Measurements from ENCODE around the gene HMGCL. TPM values are rescaled to one million over a fixed set of nuclear protein-coding genes. Genes with fewer than 3 reads are reported as not detected.

The HMGCL gene
- total RNA-seq, 1 experiment from 2014 or later: 30.8 TPM

- BruUV-seq (replicated peaks): no TSS peak
- intact Hi-C loops (cut with micrococcal nuclease; ENCODE audit: unreplicated experiment): loop anchor here (10.0 kb wide), 1 partner anchor 101 kb away; the partner anchor contains the start of gene CNR2
- POLR2A ChIA-PET: no interaction called here
- H3K27ac ChIP-seq (ENCODE audit: low read length): no peak overlapping the region
- no peak for ATAC-seq
- TF ChIP-seq REST (IDR thresholded peaks at IDR 0.05; ENCODE audit: insufficient read depth in 1 of 2, low read depth in 2 of 2, low read length in 1 of 2) (no peak), TCF7L2 (IDR thresholded peaks at IDR 0.05; ENCODE audit: low read depth, low read length) (no peak), CTCF (IDR thresholded peaks at IDR 0.05) (no peak), POLR2AphosphoS5 (IDR thresholded peaks at IDR 0.05; ENCODE audit: low read depth, low read length) (no peak), SIN3A (IDR thresholded peaks at IDR 0.05; ENCODE audit: borderline replicate concordance, insufficient read depth, low read depth, low read length) (no peak)
- no peak for DNase-seq (ENCODE audit: low read depth, low spot score)
- in situ Hi-C loops (cut with HindIII; ENCODE audit: low pct_unique_long_range_greater_than_20kb, low sequenced_read_pairs): no loop called here
- H3K9me3 ChIP-seq (ENCODE audit: control insufficient read depth, insufficient read depth, low read depth, low read length): no peaks in the 10 kb centered on the region
- CTCF ChIA-PET: interaction anchor here (1.0 kb wide), 1 partner anchor 9 kb away, joined by 3 read pairs; no protein-coding TSS in a partner anchor
- H3K27me3 ChIP-seq (ENCODE audit: control insufficient read depth, insufficient read depth, low read length): no peaks in the 10 kb centered on the region
- H3K36me3 ChIP-seq (ENCODE audit: control insufficient read depth, insufficient read depth, low read length): no peaks in the 10 kb centered on the region
- H3K4me1 ChIP-seq (ENCODE audit: control insufficient read depth, insufficient read depth, low read length): no peaks in the 10 kb centered on the region
- no peak overlapping the region for H3K4me3 ChIP-seq (ENCODE audit: low read depth in 2 of 2, low read length in 2 of 2)
Observed at GRCh38 chr1:23814016-23814415, 11.2 kb downstream of the HMGCL start.

- POLR2A ChIA-PET: interaction anchor here (0.6 kb wide), 1 partner anchor 18 kb away, joined by 4 read pairs; no protein-coding TSS in a partner anchor
- ATAC-seq: peak; percentile 60; the same call in 1 of the 2 replicates
- CTCF ChIA-PET: interaction anchor here (0.7 to 1.5 kb wide), 6 partner anchors 10 to 106 kb away, joined by 4 to 16 read pairs (median 4); no protein-coding TSS in a partner anchor
- intact Hi-C loops (cut with micrococcal nuclease; ENCODE audit: unreplicated experiment) (loop anchor here (10.0 kb wide), 1 partner anchor 104 kb away; the partner anchor contains the start of gene CNR2), in situ Hi-C loops (cut with HindIII; ENCODE audit: low pct_unique_long_range_greater_than_20kb, low sequenced_read_pairs) (no loop called here)
- no peaks in the 10 kb centered on the region for H3K27me3 ChIP-seq (ENCODE audit: control insufficient read depth, insufficient read depth, low read length)
- no peaks in the 10 kb centered on the region for H3K36me3 ChIP-seq (ENCODE audit: control insufficient read depth, insufficient read depth, low read length)
- H3K4me3 ChIP-seq (ENCODE audit: low read depth in 2 of 2, low read length in 2 of 2): no peak overlapping the region
- no peaks in the 10 kb centered on the region for H3K4me1 ChIP-seq (ENCODE audit: control insufficient read depth, insufficient read depth, low read length)
- no peak overlapping the region for H3K27ac ChIP-seq (ENCODE audit: low read length)
- BruUV-seq (replicated peaks): no TSS peak
- H3K9me3 ChIP-seq (ENCODE audit: control insufficient read depth, insufficient read depth, low read depth, low read length): no peaks in the 10 kb centered on the region
- TF ChIP-seq POLR2AphosphoS5 (IDR thresholded peaks at IDR 0.05; ENCODE audit: low read depth, low read length): no peak
- TF ChIP-seq SIN3A (IDR thresholded peaks at IDR 0.05; ENCODE audit: borderline replicate concordance, insufficient read depth, low read depth, low read length): no peak
- no peak for TF ChIP-seq REST (IDR thresholded peaks at IDR 0.05; ENCODE audit: insufficient read depth in 1 of 2, low read depth in 2 of 2, low read length in 1 of 2)
- peak; percentile 82 for TF ChIP-seq CTCF (IDR thresholded peaks at IDR 0.05)
- no peak for TF ChIP-seq TCF7L2 (IDR thresholded peaks at IDR 0.05; ENCODE audit: low read depth, low read length)
- DNase-seq (ENCODE audit: low read depth, low spot score): no peak
Observed at GRCh38 chr1:23810818-23811540, 14.2 kb downstream of the HMGCL start.
